GM04503 (cell line): ENCODE results near the gene MARK3.

Experiments
- DNase-seq: peaks from one replicate; pipeline ENCODE4 v3.0.0-alpha.2; 2012; ENCODE audit warnings: low read depth

Gene MARK3

DNA sequence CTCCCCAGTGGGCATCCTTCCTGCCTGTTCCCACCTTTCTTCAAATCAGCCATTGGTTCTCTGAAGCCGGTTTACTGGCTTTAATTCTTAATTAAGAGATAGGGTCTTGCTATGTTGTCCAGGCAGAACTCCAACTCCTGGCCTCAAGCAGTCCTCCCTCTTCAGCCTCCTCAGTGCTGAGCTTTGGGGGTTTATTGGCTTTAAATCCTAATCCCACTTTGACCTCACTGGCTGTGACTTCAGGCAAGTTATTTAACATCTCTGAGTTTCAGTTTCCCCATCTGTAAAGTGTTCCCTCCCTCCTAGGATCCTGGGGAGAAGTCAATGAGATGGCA, 141.7 kb downstream of the MARK3 start:
- DNase-seq = no peak

DNA sequence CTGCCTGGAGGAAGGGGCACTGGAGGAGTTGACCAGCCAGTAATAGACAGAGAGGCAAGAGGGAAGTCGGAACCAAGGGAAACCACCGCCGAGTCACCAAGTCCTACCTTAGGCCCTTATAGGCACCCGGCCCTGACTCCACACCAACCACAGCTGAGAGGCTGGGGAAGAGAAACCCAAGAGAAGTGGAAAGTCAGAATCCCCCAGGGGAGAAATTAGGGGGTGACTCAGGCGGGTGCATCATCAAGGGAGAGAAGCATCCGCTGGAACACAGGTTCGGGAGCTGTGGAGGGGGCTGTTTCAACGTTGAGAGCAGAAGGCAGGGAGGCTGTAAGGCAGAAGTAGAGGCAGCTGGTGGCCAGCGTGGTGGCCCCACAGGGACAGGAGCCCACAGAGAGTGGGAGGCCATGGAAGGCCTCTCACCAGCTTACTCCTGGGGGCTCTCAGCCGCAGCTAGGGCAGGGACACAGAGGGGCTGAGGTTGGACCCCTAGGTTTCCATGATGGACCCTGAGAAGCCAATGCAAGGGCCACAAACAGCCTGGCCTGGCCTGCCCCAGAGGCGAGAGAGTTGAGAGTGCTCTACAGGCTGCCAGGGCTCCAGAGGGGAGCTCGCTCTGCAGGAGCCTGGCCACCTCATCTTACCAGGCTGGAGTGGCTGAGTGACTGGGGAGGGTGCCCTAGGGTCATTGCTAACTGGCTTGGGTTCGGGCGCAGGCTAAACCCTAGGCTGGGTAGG, 142.4 kb downstream of the MARK3 start:
- DNase-seq = no peak

DNA sequence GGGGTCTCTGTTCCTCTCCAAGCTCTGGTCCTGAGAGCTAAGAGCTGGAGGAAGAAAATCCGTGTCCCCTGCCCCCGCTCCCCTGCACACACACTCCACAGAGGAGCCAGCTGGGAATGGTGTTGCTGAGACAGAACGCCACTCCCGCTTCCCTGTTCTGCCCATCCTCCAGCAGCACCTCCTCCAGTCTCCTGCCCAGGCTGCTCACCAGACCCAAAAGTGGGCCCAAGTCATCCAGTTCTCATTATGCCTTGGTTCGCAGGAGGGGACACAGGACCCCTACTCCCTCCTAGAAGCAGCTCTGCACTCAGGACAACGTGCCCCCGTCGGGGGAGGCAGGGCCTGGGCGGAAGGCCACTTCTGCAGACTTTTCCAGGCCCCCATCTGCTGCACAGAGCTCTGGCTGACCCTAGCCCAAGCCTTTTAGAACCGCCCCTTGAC, 143.0 kb downstream of the MARK3 start:
- no peak for DNase-seq

DNA sequence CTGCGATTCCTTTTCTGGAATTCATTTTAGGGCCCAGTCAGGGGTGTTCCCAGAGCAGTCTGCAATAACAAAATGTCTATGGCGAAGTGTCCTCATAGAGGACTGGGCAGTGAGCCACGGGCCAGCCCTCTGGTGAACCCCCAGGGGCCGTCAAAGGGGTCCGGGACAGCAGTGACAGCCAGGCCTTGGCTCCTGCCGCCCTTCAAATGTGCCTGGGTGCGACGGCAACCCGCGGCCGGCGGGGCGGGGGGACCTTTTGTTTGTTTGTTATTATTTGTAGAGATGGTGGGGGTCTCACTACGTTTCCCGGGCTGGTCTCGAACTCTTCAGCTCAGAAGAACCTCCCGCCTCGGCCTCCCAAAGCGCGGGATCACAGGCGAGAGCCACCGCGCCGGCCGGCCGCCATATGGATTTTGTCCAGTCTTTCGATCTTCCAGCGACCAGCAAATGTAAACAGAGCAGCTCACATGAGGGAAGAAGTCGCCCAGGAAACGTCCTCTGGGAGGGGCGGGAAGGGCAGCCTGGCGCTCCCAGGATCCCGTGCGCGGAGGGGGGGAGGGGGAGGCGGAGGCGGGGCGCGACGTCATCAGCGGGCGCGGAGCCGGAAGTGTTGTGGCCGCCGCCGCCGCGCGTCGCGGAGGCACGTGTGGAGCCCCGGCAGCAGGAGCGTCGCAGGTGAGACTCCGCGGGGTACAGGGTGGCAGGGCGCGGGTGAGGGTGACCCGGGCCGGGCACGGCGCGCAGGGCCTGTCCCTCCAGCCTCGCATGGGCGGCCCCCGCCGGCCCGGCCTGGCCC, 143.6 kb downstream of the MARK3 start, which contains the start of gene TRMT61A:
TSS of gene TRMT61A (plus strand) at position 610 of the 796 bp plus-strand sequence. CDS start 783 bp downstream, outside the sequence.
- peak; percentile 55 for DNase-seq

DNA sequence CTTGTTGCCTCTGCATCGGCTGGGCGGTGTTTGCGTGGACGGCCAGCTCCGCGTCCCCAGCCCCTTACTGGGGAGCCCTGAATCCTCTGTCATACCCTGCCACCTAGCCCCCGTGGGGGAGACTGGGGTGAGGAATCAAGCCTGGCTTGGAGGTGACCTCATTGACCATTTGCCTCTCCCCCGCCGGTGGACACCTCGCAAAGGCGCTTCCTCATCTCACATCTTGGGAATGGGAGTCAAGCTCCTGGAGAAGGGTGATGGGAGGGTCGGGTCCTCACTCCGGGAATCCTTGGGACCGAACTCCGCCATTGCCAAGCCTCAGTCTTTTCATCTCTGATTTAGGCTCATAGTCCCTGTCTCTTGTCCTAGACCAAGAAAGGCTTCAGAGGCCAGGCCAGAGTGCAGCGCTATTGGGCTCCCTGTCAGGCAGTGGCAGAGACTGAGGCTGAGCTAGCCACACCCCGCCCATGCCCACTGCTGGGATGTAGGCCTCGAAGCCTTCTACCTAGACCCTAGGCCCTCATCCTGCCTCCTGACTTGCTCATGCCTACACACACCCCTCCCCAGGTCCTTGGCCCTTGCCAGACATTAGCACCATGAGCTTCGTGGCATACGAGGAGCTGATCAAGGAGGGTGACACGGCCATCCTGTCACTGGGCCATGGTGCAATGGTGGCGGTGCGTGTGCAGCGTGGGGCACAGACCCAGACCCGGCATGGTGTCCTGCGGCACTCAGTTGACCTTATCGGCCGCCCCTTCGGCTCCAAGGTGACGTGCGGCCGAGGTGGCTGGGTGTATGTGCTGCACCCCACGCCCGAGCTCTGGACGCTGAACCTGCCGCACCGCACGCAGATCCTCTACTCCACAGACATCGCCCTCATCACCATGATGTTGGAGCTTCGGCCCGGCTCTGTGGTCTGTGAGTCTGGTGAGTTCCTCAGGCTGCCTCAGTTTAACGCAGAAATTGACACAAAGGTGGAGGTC, 144.5 kb downstream of the MARK3 start:
- no peak for DNase-seq

DNA sequence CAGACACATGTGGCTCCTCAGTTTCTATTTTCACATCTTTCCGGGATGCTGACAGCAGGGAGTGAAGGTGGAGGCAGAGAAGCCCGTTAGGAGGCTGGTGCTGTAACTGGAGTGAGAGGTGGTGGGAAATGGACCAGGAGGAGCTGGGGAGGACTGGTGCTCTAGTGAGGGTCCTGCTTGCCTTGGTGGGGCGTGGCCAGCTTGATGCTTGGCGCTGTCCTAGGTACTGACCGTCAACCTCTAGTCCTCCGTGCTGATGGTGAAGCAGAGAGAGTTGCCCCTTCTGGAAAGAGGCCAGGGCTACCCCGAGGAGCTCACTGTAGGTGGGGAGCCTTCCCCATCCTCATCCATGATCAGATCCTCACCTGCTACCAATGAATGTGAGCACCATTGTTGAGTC, 145.2 kb downstream of the MARK3 start:
- no peak for DNase-seq

DNA sequence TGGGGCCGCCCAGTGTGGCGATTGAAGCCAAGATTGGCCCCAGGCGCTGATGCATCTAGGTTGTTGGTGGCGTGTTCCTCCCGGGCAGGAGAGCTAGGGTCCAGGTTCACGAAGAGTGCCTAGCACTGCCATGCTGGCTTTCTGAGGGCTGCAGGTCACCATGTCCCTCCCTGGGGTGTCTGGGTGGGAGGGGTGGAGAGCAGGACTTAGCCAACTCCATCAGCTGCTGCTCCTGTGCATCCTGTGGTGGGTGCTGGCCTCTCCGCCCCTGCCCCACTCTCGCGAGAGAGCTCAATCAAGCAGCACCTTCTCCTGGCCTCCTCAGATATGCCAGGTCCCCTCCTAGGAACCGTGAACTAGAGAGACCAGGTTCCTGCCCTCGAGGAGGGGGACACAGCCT, 145.6 kb downstream of the MARK3 start:
- no peak for DNase-seq

DNA sequence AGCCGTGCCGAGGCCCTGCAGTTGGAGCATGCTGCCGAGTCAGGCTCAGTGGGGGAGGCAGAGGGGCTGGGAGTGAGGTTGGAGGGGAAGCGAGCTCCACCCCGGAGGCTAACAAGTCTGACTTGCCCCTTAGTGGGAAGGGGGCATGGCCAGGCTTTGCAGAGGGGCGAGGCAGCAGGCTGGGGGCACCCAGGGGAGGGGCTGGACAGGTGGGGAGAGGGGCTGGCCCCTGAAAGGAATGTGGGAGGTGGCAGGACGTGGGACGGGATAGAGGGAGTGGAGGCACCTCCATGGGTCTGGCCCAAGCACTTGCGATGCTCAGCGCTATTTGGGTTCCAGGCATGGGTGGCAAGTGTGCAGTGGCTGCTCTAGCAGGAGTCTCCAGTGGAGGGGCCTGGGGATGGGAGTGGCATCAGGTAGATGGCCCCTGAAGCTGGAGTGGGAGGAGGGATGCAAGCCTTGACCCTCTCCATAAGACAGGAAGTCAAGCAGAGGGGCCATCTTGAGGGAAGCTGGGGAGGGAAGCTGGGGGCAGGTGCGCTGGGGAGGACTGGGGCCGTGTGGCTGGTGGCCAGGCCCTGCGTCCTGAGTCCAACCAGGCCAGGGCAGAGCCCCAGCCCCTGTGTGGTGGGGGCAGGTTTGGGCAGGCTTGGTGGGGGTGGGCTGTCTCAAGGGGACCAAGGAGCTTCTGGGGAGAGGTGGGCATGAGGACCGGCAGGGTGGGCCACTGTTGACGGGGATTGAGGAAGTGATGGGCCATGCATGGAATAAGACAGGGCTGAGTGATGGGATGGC, 146.4 kb downstream of the MARK3 start:
- no peak for DNase-seq

DNA sequence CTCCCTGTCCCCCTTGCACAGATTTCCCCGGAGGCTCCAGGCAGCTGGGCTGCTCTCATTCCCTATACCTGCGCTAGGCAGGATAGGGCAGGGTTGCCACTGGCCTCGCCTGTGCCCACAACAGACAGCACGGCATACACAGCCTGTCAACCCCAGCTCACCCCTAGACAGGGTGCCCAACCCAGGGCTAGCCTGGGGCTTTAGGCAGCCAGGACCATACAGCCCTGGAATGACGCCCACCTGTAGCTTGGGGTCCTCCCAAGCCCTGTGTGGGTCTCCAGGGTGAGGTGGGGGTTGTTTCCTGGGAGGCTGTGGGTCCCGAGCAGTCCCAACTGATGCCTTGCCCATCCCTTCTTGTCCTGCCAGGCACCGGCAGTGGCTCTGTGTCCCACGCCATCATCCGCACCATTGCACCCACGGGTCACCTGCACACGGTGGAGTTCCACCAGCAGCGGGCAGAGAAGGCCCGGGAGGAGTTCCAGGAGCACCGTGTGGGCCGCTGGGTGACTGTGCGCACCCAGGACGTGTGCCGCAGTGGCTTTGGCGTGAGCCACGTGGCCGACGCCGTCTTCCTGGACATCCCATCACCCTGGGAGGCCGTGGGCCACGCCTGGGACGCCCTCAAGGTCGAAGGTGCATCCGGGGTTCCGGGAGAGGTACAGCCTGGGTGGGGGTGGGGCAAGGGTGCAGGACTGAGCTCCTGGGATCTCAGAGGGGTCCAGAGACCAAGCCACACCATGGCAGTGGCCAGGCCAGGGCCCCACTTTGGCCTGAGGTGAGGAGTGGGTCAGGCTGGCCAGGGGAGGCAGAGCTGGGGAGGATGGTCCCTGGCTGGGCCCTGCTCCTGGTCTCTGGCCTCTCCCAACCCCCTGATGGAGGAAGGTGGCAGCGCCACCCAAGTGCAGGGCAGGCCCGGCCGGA, 147.3 kb downstream of the MARK3 start:
- DNase-seq = no peak

DNA sequence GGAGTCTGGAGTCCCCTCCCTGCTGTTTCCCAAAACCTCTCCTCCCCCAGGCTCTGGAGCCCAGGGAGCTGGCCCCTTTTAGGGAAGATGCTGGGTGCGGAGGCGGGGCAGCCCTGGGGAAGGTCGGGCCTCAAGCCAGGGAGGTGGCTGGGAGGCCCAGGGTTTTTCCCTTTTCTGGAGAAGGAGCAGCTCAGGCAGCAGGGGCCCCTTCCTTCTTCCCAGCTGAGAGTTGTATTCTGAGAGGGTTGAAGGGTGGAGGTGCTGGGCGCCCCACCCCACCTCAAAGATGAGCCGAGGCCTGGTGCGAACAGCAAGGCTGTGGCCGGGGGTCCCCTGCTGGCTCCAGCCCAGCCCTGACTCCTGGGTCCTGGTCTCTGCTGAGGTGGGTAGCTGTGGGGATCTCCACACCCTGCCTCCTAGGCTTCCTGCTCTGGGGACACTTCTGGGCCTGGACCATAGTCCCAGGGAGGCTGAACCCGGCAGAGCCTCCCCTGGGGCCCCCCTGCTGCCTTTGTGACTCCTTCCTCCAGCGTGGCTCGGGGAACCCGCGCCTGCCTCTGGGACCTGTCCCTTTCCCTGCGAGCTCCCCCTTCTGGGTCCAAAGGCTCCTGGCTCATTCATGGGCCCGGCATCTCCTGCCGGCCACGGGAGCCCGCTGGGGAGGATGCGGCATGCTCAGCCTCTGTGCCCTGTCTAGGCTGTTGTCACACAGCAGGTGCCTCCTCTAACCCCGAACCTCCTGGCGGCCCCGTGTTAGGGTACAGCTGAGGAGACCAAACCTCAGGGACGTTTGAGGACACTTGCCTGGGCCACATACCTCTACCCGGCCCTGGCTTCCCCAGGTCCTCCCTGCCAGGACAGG, 148.2 kb downstream of the MARK3 start:
- DNase-seq = no peak

DNA sequence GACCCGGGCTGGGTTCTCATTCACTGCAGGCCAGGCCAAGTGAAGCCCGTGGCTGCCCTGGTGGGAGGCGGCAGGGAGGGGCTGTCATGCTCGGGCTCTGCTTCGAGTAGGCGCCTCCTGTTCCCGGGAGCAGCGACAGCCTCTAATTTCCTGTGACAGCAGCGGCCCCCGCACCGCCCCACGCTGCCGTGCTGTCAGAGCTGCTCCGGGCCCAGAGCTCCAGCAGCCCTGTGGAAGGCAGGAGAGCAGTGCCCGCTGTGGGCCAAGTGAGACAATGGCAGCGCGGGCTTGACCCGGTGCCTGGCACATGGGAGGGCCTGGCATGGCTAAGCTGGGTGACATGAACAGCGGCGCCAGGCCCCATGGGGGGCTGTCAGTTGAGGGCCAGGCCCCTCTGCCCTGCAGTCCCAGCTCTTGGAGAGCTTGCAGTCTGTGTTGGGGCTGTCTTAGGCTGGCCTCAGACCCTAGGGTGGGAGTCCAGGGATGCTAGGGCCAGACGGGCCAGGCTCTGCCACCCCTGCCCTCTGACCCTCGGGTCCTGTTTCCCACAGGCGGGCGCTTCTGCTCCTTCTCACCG, 148.9 kb downstream of the MARK3 start:
- DNase-seq = no peak

DNA sequence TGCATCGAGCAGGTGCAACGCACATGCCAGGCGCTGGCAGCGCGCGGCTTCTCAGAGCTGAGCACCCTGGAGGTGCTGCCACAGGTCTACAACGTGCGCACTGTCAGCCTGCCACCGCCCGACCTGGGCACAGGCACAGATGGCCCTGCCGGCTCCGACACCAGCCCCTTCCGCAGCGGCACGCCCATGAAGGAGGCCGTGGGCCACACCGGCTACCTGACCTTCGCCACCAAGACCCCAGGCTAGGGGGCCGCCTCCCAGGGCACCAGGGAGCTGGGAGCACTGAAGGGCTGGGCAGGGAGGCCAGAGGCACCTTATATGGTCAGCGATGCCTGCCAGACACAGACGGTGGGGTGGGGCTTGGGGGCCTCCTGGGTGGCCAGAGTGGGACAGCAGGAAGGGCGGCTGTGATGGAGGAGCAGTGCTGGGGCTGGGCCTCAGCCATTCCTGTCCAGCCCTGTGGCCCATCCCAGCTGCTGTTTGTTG, 149.4 kb downstream of the MARK3 start:
- no peak for DNase-seq

DNA sequence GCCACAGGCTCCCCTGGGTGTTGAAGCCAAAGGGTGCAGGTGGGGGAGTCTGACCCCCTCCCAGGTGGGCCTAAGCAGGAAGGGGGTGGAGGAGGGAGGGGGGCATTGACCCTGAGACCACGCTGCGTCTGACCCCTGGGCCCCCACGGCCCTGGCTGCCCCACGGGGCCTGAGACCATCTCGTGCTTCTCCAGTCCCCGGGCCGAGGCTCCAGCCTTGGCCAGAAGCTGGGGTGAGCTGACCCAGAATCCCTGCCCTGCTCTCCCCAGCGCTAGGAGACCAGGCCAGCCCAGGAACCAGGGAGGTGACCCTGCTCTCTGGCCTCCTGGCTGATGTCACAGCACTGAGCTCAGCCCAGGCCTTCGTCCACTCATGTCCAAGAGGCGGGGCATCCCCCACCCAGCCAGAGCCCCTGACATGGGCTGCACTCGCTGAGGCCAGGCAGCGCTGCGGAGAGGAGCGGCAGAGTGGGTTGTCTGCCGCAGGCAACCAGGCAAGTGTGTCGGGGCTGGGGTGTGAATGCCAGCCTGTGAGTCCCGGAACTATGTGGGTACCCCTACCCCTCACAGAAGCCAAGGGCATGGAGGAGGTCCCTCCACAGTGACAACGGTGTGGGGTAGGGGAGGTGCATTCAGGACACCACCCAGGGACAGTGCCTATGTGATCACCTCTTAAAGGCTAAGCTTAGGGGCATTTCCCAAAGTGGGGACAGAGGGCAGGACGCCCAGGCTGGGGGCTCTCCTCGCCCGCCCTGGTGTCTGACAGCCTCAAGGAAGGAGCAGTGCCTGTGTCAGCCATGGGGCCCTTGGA, 150.1 kb downstream of the MARK3 start:
- no peak for DNase-seq

DNA sequence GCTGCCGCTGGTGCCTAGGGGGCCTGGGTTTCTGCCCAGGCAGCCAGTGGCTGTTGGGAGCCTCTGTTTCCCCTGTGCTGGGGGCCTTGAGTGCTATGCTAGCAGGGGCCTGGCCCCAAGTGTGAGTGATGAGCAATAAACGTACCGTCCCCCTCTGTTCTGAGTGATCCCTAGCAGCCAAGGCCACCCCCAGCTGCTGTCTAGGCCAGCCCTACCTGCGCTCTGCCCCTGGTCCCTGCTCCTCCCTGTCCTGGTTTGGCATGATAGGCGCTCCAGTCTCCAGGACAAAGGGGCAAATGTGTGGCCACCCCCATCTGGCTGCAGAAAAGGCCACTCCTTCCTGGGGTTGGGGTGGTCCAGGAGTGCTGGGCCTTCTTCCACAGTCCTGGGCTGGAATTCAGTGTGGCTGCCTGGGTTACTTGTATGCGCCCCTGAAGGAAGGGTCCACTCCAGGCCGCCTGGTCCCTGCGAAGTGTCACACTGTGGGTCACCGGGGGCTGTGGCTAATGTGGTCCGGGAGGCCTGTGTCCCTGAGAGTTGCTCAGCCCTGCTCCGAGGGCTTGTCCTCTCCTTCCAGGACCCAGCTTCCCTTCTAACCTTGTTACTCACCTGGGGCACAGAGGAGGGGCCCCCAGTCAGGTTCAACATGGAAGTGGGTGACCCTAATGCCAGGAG, 150.8 kb downstream of the MARK3 start:
- no peak for DNase-seq

DNA sequence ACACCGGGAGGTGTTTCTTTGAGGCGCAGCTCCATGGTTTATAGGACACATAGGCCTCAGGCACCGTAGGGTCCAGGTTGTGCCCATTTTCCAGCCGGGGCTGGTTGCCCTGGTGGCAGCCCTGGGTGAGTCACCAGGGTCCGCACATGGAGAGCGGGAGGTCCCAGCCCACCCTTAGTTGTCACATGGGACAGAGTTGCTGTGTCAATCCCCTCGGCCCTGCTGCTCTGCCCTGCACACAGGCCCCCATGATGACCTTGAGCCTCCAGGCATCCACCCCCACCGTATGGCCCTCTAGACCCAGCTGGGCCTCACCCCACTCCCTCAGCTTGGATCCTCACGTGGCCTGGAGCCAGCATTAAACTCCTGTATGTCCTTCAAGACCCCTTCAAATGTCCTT, 151.5 kb downstream of the MARK3 start:
- DNase-seq = no peak

DNA sequence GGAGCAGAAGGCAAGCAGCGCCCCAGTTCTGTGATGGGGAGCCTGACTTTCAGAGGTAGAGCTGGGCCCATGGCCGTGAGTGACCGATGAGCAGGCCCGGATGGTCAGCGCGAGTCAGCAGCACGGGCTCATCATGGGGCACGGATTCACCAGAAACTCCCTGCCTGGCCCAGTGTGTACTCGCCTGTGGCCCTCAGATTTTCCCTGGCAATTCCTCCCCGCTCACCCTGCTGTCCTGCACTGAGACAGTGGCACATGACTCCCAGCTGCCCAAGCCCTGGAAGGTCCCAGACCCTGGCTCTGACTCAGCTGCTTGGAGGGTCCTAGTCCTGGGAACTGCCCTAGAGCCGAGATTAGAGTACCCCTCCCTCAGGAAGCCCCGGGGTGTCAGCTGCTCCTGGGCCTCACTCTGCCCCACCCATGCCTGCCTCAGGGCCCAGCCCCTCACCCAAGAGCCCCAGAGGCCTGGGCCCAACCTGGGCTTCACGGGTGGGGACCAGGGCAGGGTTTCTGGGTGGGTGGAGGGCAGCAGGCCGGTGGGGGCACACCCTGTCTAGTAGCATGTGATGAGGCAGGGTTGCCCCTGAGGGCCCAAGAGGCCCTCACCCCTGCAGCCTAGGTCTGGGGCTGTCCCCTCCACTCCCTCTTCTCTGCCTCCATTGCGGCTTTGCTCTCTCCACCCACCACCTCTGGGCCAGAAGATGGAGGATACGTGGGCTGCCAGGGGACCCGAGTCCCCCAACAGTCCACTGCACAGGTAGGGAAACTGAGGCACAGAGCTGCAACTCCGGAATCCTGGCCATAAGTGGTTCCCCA, 152.2 kb downstream of the MARK3 start:
- DNase-seq = no peak
